Measurements from ENCODE around the gene UTP18.

The UTP18 gene

GRCh38 chr17:51244041-51244440 is 16.3 kb upstream of the UTP18 start:
- Histone ChIP-seq H3K27me3 (ENCODE audit: insufficient read depth, poor library complexity, severe bottlenecking) (no peaks in the 10 kb centered on the region), H3K4me3 (replicated peaks; ENCODE audit: insufficient read depth, low read length) (no peak overlapping the region), H3K27ac (replicated peaks) (no peak overlapping the region)
- DNase-seq (ENCODE audit: low read depth in 1 of 2, low spot score in 1 of 2) = no peak
- TF ChIP-seq CTCF (IDR thresholded peaks at IDR 0.05; ENCODE audit: insufficient read depth, low read length) (no peak), REST (IDR thresholded peaks at IDR 0.05; ENCODE audit: insufficient replicate concordance, low read depth) (no peak), POLR2AphosphoS5 (IDR thresholded peaks at IDR 0.05; ENCODE audit: low read depth) (no peak), GABPA (IDR thresholded peaks at IDR 0.05; ENCODE audit: low read depth) (no peak), SPI1 (IDR thresholded peaks at IDR 0.05; ENCODE audit: borderline replicate concordance, low read depth) (no peak)

GRCh38 chr17:51245535-51245934 is 14.8 kb upstream of the UTP18 start:
- no peak overlapping the region for H3K27ac ChIP-seq (replicated peaks)

More at GRCh38 chr17:51245535-51245934, 14.8 kb upstream of the UTP18 start:
- no peaks in the 10 kb centered on the region for H3K27me3 ChIP-seq (ENCODE audit: insufficient read depth, poor library complexity, severe bottlenecking)
- H3K4me3 ChIP-seq (replicated peaks; ENCODE audit: insufficient read depth, low read length) = no peak overlapping the region
- DNase-seq (ENCODE audit: low read depth in 1 of 2, low spot score in 1 of 2) = no peak
- TF ChIP-seq REST (IDR thresholded peaks at IDR 0.05; ENCODE audit: insufficient replicate concordance, low read depth) (no peak), CTCF (IDR thresholded peaks at IDR 0.05; ENCODE audit: insufficient read depth, low read length) (no peak), GABPA (IDR thresholded peaks at IDR 0.05; ENCODE audit: low read depth) (no peak), SPI1 (IDR thresholded peaks at IDR 0.05; ENCODE audit: borderline replicate concordance, low read depth) (no peak), POLR2AphosphoS5 (IDR thresholded peaks at IDR 0.05; ENCODE audit: low read depth) (no peak)

Data from HL-60 (cell line).